ENCODE results near the gene RABIF.

DNA sequence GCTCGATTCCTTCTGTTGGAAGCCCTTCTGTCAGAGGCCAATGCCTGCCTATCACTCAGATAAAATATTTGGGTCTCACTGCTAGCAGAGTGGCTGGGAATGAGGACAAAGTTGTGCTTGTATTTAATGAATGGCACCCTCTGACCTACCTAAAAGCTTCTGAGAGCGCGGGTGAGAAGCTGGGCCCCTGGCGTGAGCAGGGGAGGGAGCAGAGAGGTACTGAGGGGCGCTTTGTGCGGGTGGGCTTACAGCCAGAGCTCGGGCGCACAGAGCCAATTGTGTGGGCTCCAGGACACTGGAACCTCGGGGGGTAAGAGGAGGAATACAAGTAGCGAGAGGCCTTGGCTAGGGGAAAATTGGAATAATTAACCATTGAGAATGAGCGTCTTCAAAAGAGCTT, 45.9 kb downstream of the RABIF start:
- TF ChIP-seq, protein P1, sequence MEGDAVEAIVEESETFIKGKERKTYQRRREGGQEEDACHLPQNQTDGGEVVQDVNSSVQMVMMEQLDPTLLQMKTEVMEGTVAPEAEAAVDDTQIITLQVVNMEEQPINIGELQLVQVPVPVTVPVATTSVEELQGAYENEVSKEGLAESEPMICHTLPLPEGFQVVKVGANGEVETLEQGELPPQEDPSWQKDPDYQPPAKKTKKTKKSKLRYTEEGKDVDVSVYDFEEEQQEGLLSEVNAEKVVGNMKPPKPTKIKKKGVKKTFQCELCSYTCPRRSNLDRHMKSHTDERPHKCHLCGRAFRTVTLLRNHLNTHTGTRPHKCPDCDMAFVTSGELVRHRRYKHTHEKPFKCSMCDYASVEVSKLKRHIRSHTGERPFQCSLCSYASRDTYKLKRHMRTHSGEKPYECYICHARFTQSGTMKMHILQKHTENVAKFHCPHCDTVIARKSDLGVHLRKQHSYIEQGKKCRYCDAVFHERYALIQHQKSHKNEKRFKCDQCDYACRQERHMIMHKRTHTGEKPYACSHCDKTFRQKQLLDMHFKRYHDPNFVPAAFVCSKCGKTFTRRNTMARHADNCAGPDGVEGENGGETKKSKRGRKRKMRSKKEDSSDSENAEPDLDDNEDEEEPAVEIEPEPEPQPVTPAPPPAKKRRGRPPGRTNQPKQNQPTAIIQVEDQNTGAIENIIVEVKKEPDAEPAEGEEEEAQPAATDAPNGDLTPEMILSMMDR (IDR thresholded peaks at IDR 0.05; ENCODE audit: insufficient read depth, low read length): no peak
- no peak for TF ChIP-seq POLR2AphosphoS5 (IDR thresholded peaks at IDR 0.05; ENCODE audit: low read depth)
- no peak for TF ChIP-seq GABPA (IDR thresholded peaks at IDR 0.05; ENCODE audit: low read depth)
- TF ChIP-seq, protein P2, sequence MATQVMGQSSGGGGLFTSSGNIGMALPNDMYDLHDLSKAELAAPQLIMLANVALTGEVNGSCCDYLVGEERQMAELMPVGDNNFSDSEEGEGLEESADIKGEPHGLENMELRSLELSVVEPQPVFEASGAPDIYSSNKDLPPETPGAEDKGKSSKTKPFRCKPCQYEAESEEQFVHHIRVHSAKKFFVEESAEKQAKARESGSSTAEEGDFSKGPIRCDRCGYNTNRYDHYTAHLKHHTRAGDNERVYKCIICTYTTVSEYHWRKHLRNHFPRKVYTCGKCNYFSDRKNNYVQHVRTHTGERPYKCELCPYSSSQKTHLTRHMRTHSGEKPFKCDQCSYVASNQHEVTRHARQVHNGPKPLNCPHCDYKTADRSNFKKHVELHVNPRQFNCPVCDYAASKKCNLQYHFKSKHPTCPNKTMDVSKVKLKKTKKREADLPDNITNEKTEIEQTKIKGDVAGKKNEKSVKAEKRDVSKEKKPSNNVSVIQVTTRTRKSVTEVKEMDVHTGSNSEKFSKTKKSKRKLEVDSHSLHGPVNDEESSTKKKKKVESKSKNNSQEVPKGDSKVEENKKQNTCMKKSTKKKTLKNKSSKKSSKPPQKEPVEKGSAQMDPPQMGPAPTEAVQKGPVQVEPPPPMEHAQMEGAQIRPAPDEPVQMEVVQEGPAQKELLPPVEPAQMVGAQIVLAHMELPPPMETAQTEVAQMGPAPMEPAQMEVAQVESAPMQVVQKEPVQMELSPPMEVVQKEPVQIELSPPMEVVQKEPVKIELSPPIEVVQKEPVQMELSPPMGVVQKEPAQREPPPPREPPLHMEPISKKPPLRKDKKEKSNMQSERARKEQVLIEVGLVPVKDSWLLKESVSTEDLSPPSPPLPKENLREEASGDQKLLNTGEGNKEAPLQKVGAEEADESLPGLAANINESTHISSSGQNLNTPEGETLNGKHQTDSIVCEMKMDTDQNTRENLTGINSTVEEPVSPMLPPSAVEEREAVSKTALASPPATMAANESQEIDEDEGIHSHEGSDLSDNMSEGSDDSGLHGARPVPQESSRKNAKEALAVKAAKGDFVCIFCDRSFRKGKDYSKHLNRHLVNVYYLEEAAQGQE (IDR thresholded peaks at IDR 0.05; ENCODE audit: insufficient replicate concordance, low read depth): no peak
